Activated gamma-delta T cell treated with anti-CD3 and anti-CD28 coated beads, Interleukin-2, amount 50 U/mL, for 16 hours (primary cell): ENCODE measurements around the gene ANGPTL2.

Experiments
- DNase-seq: peaks from one replicate; pipeline ENCODE4 v3.0.0-alpha.2; 2020; ENCODE audit warnings: low read depth

The ANGPTL2 gene

GRCh38 chr9:127049581-127049980 is 72.9 kb downstream of the ANGPTL2 start:
- DNase-seq: no peak

- DNase-seq: no peak
Measured at GRCh38 chr9:127049044-127049443, 73.4 kb downstream of the ANGPTL2 start.

- no peak for DNase-seq
Measured at GRCh38 chr9:127047971-127048370, 74.5 kb downstream of the ANGPTL2 start.

GRCh38 chr9:127045148-127045547 is 77.3 kb downstream of the ANGPTL2 start:
- DNase-seq: no peak

- no peak for DNase-seq
Measured at GRCh38 chr9:127039492-127039891, 82.9 kb downstream of the ANGPTL2 start.

GRCh38 chr9:127038531-127038930 is 83.9 kb downstream of the ANGPTL2 start:
- DNase-seq: no peak
